ENCODE results near the gene DGUOK.

DNA sequence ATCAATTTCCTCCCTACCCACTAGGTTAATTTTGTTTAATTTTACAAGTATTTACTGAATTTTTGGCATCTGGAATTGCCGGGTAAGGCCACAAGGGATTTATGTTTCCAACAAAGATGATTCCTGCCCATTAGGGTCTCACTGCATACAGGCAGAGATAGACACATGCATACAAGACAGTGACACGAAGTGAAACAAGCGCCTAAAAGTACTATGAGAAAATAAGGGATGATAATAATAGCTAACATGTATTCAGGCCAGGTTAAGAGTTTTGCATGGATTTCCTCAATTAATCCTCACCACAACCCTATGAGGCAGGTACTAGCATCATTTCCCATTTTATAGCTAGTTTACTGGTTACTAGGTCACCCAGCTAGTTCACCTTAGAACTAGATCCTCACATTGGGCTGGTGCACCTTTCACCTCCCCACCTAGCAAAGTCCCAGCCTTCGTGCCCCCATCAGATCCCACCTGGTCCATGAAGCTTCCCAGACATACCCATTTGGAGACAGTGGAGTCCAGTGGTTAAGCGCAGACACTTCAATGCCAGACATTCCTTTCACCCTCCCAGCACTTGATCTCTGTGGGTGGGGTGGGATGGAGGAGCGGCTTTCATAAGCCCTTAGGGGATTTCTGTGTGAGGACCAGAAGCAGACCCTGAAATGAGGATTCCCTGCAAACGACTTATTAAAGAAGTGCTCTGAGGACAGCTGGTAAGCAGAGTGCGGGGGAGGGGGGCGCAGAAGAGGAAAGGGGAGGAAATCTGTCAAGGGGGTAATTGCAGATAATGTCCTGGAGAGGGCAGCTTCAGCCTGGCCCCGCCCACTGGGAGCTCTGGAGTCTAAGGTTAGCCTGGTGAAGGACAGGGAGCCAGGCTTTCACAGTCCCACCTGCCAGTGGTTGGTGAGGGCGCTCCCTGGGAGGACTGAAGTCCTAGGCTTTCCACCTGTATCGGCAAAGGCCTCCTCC, 5.8 kb upstream of the DGUOK start:
- TF ChIP-seq, protein P1, sequence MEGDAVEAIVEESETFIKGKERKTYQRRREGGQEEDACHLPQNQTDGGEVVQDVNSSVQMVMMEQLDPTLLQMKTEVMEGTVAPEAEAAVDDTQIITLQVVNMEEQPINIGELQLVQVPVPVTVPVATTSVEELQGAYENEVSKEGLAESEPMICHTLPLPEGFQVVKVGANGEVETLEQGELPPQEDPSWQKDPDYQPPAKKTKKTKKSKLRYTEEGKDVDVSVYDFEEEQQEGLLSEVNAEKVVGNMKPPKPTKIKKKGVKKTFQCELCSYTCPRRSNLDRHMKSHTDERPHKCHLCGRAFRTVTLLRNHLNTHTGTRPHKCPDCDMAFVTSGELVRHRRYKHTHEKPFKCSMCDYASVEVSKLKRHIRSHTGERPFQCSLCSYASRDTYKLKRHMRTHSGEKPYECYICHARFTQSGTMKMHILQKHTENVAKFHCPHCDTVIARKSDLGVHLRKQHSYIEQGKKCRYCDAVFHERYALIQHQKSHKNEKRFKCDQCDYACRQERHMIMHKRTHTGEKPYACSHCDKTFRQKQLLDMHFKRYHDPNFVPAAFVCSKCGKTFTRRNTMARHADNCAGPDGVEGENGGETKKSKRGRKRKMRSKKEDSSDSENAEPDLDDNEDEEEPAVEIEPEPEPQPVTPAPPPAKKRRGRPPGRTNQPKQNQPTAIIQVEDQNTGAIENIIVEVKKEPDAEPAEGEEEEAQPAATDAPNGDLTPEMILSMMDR (conservative IDR thresholded peaks at IDR 0.05 in 1 of 2, IDR thresholded peaks at IDR 0.05 in 1 of 2; ENCODE audit: low read depth in 1 of 2, low read length in 2 of 2) = peak; percentile 8 to 38
- no peak for TF ChIP-seq EZH2 (IDR thresholded peaks at IDR 0.05; ENCODE audit: low read length, missing control alignments)

Data from fibroblast of lung (primary cell).